A549 (cell line): Measurements from ENCODE around the gene RAB26.

Experiments
- CTCF ChIP-seq: fragments of >200 bp; sonication (Bioruptor Twin); formaldehyde crosslinking; IDR thresholded peaks from 3 replicates; pipeline ENCODE4 v1.5.1; 2016
- POLR2A ChIP-seq: IDR thresholded peaks from 2 replicates; pipeline ENCODE4 v1.6.1; 2012; ENCODE audit warnings: mild to moderate bottlenecking, low read length
- TFCP2L1 ChIP-seq: fragments of 250-450 bp; sonication (Bioruptor Pico); IDR thresholded peaks from 2 replicates; pipeline ENCODE4 v1.5.0; 2021; ENCODE audit warnings: mild to moderate bottlenecking
- TF ChIP-seq, protein P1 (sequence below): fragments of 200-600 bp; sonication (generic); IDR thresholded peaks from 2 replicates; pipeline ENCODE4 v1.6.1; 2016; ENCODE audit warnings: antibody characterized with exemption, mild to moderate bottlenecking, moderate library complexity

- TF ChIP-seq CTCF (no peak), POLR2A (no peak), TFCP2L1 (CRISPR knock-in tag) (no peak)
- TF ChIP-seq, protein P1, sequence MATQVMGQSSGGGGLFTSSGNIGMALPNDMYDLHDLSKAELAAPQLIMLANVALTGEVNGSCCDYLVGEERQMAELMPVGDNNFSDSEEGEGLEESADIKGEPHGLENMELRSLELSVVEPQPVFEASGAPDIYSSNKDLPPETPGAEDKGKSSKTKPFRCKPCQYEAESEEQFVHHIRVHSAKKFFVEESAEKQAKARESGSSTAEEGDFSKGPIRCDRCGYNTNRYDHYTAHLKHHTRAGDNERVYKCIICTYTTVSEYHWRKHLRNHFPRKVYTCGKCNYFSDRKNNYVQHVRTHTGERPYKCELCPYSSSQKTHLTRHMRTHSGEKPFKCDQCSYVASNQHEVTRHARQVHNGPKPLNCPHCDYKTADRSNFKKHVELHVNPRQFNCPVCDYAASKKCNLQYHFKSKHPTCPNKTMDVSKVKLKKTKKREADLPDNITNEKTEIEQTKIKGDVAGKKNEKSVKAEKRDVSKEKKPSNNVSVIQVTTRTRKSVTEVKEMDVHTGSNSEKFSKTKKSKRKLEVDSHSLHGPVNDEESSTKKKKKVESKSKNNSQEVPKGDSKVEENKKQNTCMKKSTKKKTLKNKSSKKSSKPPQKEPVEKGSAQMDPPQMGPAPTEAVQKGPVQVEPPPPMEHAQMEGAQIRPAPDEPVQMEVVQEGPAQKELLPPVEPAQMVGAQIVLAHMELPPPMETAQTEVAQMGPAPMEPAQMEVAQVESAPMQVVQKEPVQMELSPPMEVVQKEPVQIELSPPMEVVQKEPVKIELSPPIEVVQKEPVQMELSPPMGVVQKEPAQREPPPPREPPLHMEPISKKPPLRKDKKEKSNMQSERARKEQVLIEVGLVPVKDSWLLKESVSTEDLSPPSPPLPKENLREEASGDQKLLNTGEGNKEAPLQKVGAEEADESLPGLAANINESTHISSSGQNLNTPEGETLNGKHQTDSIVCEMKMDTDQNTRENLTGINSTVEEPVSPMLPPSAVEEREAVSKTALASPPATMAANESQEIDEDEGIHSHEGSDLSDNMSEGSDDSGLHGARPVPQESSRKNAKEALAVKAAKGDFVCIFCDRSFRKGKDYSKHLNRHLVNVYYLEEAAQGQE = no peak
Observed at GRCh38 chr16:2190002-2190658, 41.7 kb downstream of the RAB26 start.
